GM23248 (cell line): ENCODE data around the gene ITIH5. TPM values are rescaled to one million over a fixed set of nuclear protein-coding genes. Genes with fewer than 3 reads are reported as not detected.
A peak's percentile ranks its signal among the peaks of the same experiment; 100 is the strongest.

Experiments used
- DNase-seq: peaks from one replicate; pipeline ENCODE4 v3.0.0-alpha.2; 2015
- H2AFZ ChIP-seq: fragments of 200-600 bp; sonication (generic); 2 replicates; pipeline ENCODE4 v1.6.1; 2016; ENCODE audit warnings: antibody characterized with exemption
- H3F3A ChIP-seq: fragments of 200-600 bp; sonication (generic); 2 replicates; pipeline ENCODE4 v1.6.1; 2016; ENCODE audit warnings: mild to moderate bottlenecking, antibody characterized with exemption, mixed run types; ENCODE audit not compliant: insufficient read depth
- H3K27ac ChIP-seq: fragments of 200-600 bp; sonication (generic); 2 replicates; pipeline ENCODE4 v1.5.1; 2016; ENCODE audit warnings: mild to moderate bottlenecking
- H3K27me3 ChIP-seq: fragments of 200-600 bp; sonication (generic); replicated peaks from 2 replicates; pipeline ENCODE4 v1.6.1; 2016; ENCODE audit warnings: mild to moderate bottlenecking; ENCODE audit not compliant: insufficient read depth
- H3K36me3 ChIP-seq: fragments of 200-600 bp; sonication (generic); 2 replicates; pipeline ENCODE4 v1.6.1; 2016; ENCODE audit warnings: low read depth, mild to moderate bottlenecking
- H3K4me1 ChIP-seq: fragments of 200-600 bp; sonication (generic); 2 replicates; pipeline ENCODE4 v1.6.1; 2016; ENCODE audit warnings: mild to moderate bottlenecking; ENCODE audit not compliant: insufficient read depth
- H3K4me2 ChIP-seq: fragments of 200-600 bp; sonication (generic); one replicate; pipeline ENCODE4 v1.6.1; 2016; ENCODE audit warnings: mild to moderate bottlenecking; ENCODE audit not compliant: unreplicated experiment
- H3K4me3 ChIP-seq: fragments of 200-600 bp; sonication (generic); 2 replicates; pipeline ENCODE4 v1.5.1; 2016; ENCODE audit warnings: mild to moderate bottlenecking
- H3K79me2 ChIP-seq: fragments of 200-600 bp; sonication (generic); 2 replicates; pipeline ENCODE4 v1.6.1; 2016; ENCODE audit warnings: mild to moderate bottlenecking; ENCODE audit not compliant: insufficient read depth
- H3K9ac ChIP-seq: fragments of 200-600 bp; sonication (generic); 2 replicates; pipeline ENCODE4 v1.6.1; 2016; ENCODE audit warnings: mild to moderate bottlenecking
- H3K9me2 ChIP-seq: fragments of 200-600 bp; sonication (generic); 2 replicates; pipeline ENCODE4 v1.6.1; 2016; ENCODE audit warnings: mixed run types, mild to moderate bottlenecking, moderate library complexity; ENCODE audit not compliant: insufficient read depth
- H3K9me3 ChIP-seq: fragments of 200-600 bp; sonication (generic); one replicate; pipeline ENCODE4 v1.6.1; 2017; ENCODE audit warnings: low read depth
- H4K20me1 ChIP-seq: fragments of 200-600 bp; sonication (generic); 2 replicates; pipeline ENCODE4 v1.6.0; 2016; ENCODE audit not compliant: insufficient read depth
- EZH2 ChIP-seq: fragments of 200-600 bp; sonication (generic); IDR thresholded peaks from 2 replicates; pipeline ENCODE4 v1.6.1; 2018; ENCODE audit warnings: antibody characterized with exemption, mild to moderate bottlenecking; ENCODE audit not compliant: insufficient read depth, poor library complexity, severe bottlenecking
- EZH2phosphoT487 ChIP-seq: fragments of 200-600 bp; sonication (generic); IDR thresholded peaks from 2 replicates; pipeline ENCODE4 v1.6.1; 2018; ENCODE audit warnings: antibody characterized with exemption, moderate library complexity, mild to moderate bottlenecking, low read depth; ENCODE audit not compliant: insufficient read depth
- WGBS, 2 experiments: methylation state at CpG; one replicate each; pipeline ENCODE4 v1.1.6; 2015 to 2017; ENCODE audit warnings: low lambda C conversion rate in 2 of 2, low coverage in 1 of 2; ENCODE audit errors: missing lambda C conversion rate in 2 of 2; 5-methylcytosine and 5-hydroxymethylcytosine counted together
- in situ Hi-C: fragments of 300-500 bp; cut with MboI; formaldehyde crosslinking; loops from 2 replicates; pipeline ENCODE4 v1.15.0; 2020
- polyA plus RNA-seq: library from polyadenylated mRNA; unstranded; fragments of >200 nt; fragmentation: Nextera tagmentation; extraction: Ambion mirVana; gene quantifications from 2 replicates; pipeline ENCODE4 v1.2.1, GENCODE V29; 2016
- total RNA-seq: library from RNA; depleted of rRNA; stranded (reverse); fragments of >200 nt; shearing (Covaris generic); gene quantifications from 2 replicates; pipeline ENCODE4 v1.2.3, GENCODE V29; 2014

ITIH5 gene
- total and polyA plus RNA-seq, 2 experiments from 2014 or later, result not detected

DNA sequence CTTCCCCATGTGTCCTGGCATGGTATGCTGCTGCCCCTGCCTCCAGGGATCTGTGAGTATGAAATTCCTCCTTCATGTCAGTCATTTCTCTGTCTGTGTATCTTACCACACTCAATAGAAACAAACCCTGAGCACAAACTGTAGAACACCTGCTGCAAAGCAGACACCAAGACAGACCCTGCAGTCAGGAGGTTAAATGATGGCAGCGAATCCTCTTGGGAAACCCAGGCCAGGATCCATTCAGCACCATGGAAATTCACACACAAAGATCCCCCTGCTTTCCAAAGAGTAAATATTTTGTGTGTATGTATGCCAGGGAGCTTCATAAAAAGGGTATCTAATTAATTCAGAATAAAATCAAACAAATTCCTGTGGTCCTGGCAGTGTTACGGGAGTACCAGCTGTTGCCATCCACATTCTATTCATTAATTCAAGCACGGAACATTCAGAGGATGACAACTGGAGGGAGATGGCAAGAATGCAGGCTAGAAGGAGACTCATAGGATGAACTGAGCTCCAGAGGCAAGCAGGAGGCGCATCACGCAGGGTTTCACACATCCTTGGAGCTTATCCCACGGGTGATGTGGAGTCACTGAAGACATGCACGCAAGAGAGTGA, 14.8 kb downstream of the ITIH5 start:
- H2AFZ ChIP-seq, result no peak overlapping the region
- no peak overlapping the region for H3K9ac ChIP-seq
- in situ Hi-C loops, result no loop called here

DNA sequence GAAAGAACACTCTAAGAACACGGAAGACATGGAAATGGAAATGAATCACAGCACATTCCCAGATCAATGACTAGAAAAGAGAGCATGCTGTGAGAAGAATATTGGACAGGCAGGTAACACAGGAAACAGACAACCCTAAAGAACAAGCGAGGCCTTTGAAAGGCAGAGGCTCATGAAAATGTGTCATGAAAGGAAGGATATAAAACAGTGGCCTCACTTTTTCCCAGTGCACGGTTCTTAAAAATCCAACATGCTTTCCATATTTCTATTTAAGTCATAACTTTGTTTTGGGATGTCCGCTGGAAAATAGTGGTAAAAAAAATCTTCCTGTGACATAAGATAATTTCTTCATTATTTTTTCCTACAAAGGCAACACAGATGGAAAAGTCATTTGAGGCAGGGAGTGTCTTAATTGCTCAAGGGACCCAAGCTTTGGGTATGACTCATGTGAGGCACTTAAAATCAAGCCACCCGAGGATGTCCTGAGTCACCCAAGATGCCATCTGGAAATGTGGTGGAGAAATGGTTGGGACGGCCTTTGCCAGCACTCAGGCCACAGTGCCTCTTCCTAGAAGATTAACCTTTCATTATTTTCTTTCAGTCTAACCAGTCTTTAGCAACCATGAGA, 17.0 kb downstream of the ITIH5 start:
- 14 to 16% methylated on average over 6 of the region's 6 CpGs for WGBS, 2 experiments
- peak; percentile 53 for DNase-seq
- no peak overlapping the region for H3K9ac ChIP-seq

More for the DNA sequence above, 14.8 kb downstream of the ITIH5 start:
- TF ChIP-seq EZH2phosphoT487 (no peak), EZH2 (no peak)
- Histone ChIP-seq H3K27ac (no peak overlapping the region), H3K79me2 (no peaks in the 10 kb centered on the region), H3K4me2 (no peak overlapping the region), H3K9me2 (no peaks in the 10 kb centered on the region), H4K20me1 (no peaks in the 10 kb centered on the region), H3K36me3 (no peaks in the 10 kb centered on the region), H3F3A (no peaks in the 10 kb centered on the region), H3K4me3 (no peak overlapping the region), H3K4me1 (no peaks in the 10 kb centered on the region), H3K9me3 (no peaks in the 10 kb centered on the region), H3K27me3 (0 out of 2 replicates have a peak, but pooled peaks cover 5% of the 10 kb centered on the region)
- 5 to 8% methylated on average over 7 of the region's 7 CpGs for WGBS, 2 experiments
- peak; percentile 36 for DNase-seq

DNA sequence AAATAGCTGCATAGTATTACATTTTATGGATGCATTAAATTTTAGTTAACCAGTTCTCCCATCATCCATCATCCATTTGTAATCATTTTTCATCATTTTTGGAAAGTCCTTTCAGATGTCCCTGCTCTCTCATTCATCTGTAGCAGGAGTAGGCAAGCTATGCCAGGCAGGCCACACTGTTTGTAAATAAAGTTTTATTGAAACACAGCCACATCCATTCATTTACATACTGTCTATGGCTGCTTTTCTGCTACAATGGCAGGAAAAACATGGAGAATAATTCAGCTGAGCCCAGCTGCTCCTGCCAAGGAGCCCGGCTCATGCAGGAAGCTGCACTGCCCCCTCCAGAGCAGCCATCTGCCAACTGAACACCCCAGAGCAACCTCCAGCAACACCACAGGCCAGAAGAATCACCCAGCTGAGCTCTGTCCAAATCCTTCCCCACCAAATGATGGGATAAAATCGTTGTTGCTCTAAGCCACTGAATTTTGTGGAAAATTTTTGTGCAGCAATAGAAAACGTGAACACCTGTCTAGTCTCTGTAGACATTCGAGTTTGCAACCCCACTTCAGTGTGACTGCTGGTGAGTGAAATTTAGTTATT, 19.6 kb downstream of the ITIH5 start:
- TF ChIP-seq EZH2 (no peak), EZH2phosphoT487 (no peak)
- Histone ChIP-seq H3K9me2 (no peaks in the 10 kb centered on the region), H3K27me3 (no peaks in the 10 kb centered on the region), H3K36me3 (no peaks in the 10 kb centered on the region), H3K79me2 (no peaks in the 10 kb centered on the region), H3K4me2 (no peak overlapping the region), H2AFZ (no peak overlapping the region), H3K27ac (no peak overlapping the region), H3F3A (no peaks in the 10 kb centered on the region), H3K4me3 (no peak overlapping the region), H3K4me1 (no peaks in the 10 kb centered on the region), H4K20me1 (no peaks in the 10 kb centered on the region), H3K9me3 (no peaks in the 10 kb centered on the region), H3K9ac (no peak overlapping the region)
- in situ Hi-C loops, result no loop called here
- DNase-seq, result no peak
- 25 to 28% methylated on average over 4 of the region's 4 CpGs for WGBS, 2 experiments

More for the DNA sequence above, 17.0 kb downstream of the ITIH5 start:
- Histone ChIP-seq H3K4me3 (no peak overlapping the region), H3K79me2 (no peaks in the 10 kb centered on the region), H3K27me3 (no peaks in the 10 kb centered on the region), H3K9me2 (no peaks in the 10 kb centered on the region), H3K9me3 (no peaks in the 10 kb centered on the region), H3K4me2 (no peak overlapping the region), H3K36me3 (no peaks in the 10 kb centered on the region), H2AFZ (no peak overlapping the region), H3F3A (no peaks in the 10 kb centered on the region), H3K4me1 (no peaks in the 10 kb centered on the region), H3K27ac (no peak overlapping the region), H4K20me1 (no peaks in the 10 kb centered on the region)
- TF ChIP-seq EZH2 (no peak), EZH2phosphoT487 (no peak)
- in situ Hi-C loops, result no loop called here

DNA sequence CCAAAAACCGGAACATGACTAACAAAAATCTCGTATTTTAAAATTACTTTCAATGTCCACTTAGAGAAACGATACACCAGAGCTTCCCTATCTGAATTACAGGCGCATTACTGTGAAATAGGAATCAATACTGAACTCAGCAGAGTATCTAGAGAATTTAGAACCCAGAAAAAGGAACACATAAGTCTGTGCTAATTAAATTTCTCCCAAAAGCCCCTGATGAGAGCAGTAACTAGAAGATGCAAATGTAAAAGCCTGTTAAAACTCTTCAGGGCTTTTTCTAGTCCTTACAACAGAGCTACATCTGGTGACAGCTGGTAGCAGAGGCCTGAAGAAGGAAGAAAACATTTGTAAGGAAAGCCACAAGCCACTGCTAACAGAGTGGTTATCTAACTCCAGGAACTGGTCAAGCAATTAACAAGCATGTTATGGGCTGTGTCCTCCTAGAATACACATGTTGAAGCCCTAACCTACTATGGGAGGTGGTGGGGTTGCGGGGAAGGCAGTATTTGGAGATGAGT, 24.2 kb downstream of the ITIH5 start:
- WGBS, 2 experiments, result 45% methylated on average over 5 of the region's 5 CpGs
- TF ChIP-seq EZH2, result no peak
- no peak for TF ChIP-seq EZH2phosphoT487

More for the DNA sequence above, 24.2 kb downstream of the ITIH5 start:
- Histone ChIP-seq H3K9me3 (no peaks in the 10 kb centered on the region), H3F3A (no peaks in the 10 kb centered on the region), H3K9ac (no peak overlapping the region), H3K4me2 (no peak overlapping the region), H3K4me1 (no peaks in the 10 kb centered on the region), H4K20me1 (no peaks in the 10 kb centered on the region), H3K36me3 (no peaks in the 10 kb centered on the region), H2AFZ (no peak overlapping the region), H3K9me2 (no peaks in the 10 kb centered on the region), H3K79me2 (no peaks in the 10 kb centered on the region), H3K4me3 (no peak overlapping the region), H3K27me3 (no peaks in the 10 kb centered on the region), H3K27ac (no peak overlapping the region)
- DNase-seq, result no peak
- in situ Hi-C loops, result no loop called here
